IMR-90 (cell line): ENCODE data around the gene ACTBL2. TPM values are rescaled to one million over a fixed set of nuclear protein-coding genes. Genes with fewer than 3 reads are reported as not detected.

Experiments used
- ATAC-seq: fragments of 200-7000 bp; cut with Tn5 transposase; 2 replicates; pipeline ENCODE4 v1.9.1; 2020; ENCODE audit warnings: low read depth, mild to moderate bottlenecking, moderate library complexity
- BruUV-seq: library from RNA; stranded (reverse); fragments of 400-500 nt; replicated peaks from 2 replicates; lab custom pipeline; 2021; lab: Mats Ljungman, UMichigan
- CTCF ChIA-PET: fragments of 300-600 bp; formaldehyde crosslinking; extraction: SDS; loops from one replicate; lab custom pipeline; 2021; ENCODE audit warnings: antibody characterized with exemption; lab: Yijun Ruan, JAX
- POLR2A ChIA-PET: fragments of 300-600 bp; sonication (Branson Sonifier 250); formaldehyde crosslinking; loops from one replicate; lab custom pipeline; 2022; ENCODE audit warnings: antibody characterized with exemption; ENCODE audit not compliant: unreplicated experiment; lab: Charles Lee
- DNase-seq: peaks from one replicate; pipeline ENCODE4 v3.0.0; 2013
- H2AFZ ChIP-seq: replicated peaks from 2 replicates; pipeline ENCODE3; 2013; ENCODE audit warnings: low read length, mild to moderate bottlenecking; ENCODE audit not compliant: poor library complexity
- H2AK5ac ChIP-seq: 2 replicates; pipeline ENCODE4 v1.6.1; 2013; ENCODE audit warnings: low read depth, low read length, inconsistent platforms
- H2AK9ac ChIP-seq: replicated peaks from 2 replicates; pipeline ENCODE3; 2013; ENCODE audit warnings: mild to moderate bottlenecking, low read depth, low read length, moderate library complexity; ENCODE audit not compliant: poor library complexity
- H2BK120ac ChIP-seq: 2 replicates; pipeline ENCODE4 v1.6.1; 2013; ENCODE audit warnings: low read depth, low read length, inconsistent platforms
- H2BK15ac ChIP-seq: 3 replicates; pipeline ENCODE4 v1.6.1; 2013; ENCODE audit warnings: low read depth, low read length, inconsistent platforms
- H2BK20ac ChIP-seq: 2 replicates; pipeline ENCODE4 v1.6.1; 2013; ENCODE audit warnings: low read depth, mild to moderate bottlenecking, inconsistent platforms, low read length, moderate library complexity
- H2BK5ac ChIP-seq: 2 replicates; pipeline ENCODE4 v1.6.1; 2013; ENCODE audit warnings: mild to moderate bottlenecking, low read depth, low read length, inconsistent platforms; ENCODE audit not compliant: poor library complexity, severe bottlenecking
- H3K14ac ChIP-seq: replicated peaks from 2 replicates; pipeline ENCODE4 v1.6.1; 2013; ENCODE audit warnings: low read depth, low read length, inconsistent platforms
- H3K18ac ChIP-seq: 2 replicates; pipeline ENCODE4 v1.6.1; 2013; ENCODE audit warnings: low read depth, low read length, control low read depth
- H3K23ac ChIP-seq: 2 replicates; pipeline ENCODE4 v1.6.1; 2013; ENCODE audit warnings: low read depth, low read length, inconsistent platforms
- H3K27ac ChIP-seq: 2 replicates; pipeline ENCODE4 v1.5.1; 2013; ENCODE audit warnings: mild to moderate bottlenecking, control low read depth, low read length; ENCODE audit not compliant: insufficient read depth
- H3K27me3 ChIP-seq: 2 replicates; pipeline ENCODE4 v1.6.1; 2013; ENCODE audit warnings: low read length; ENCODE audit not compliant: control insufficient read depth, insufficient read depth
- H3K36me3 ChIP-seq: 2 replicates; pipeline ENCODE4 v1.6.1; 2013; ENCODE audit warnings: low read length, mixed read lengths; ENCODE audit not compliant: control insufficient read depth, insufficient read depth
- H3K4ac ChIP-seq: 2 replicates; pipeline ENCODE4 v1.6.1; 2013; ENCODE audit warnings: low read depth, low read length, inconsistent platforms
- H3K4me1 ChIP-seq: 2 replicates; pipeline ENCODE4 v1.6.1; 2013; ENCODE audit warnings: low read length, mixed read lengths; ENCODE audit not compliant: control insufficient read depth, insufficient read depth
- H3K4me2 ChIP-seq: 2 replicates; pipeline ENCODE4 v1.6.1; 2013; ENCODE audit warnings: low read depth, mild to moderate bottlenecking, control low read depth, low read length, moderate library complexity
- H3K4me3 ChIP-seq: 2 replicates; pipeline ENCODE4 v1.5.1; 2013; ENCODE audit warnings: low read depth, mild to moderate bottlenecking, control low read depth, low read length, moderate library complexity; ENCODE audit not compliant: insufficient read depth
- H3K56ac ChIP-seq: 2 replicates; pipeline ENCODE4 v1.6.1; 2013; ENCODE audit warnings: low read length, inconsistent platforms; ENCODE audit not compliant: insufficient read depth; ENCODE audit errors: extremely low read depth
- H3K79me1 ChIP-seq, 2 experiments: 2 replicates each; pipeline ENCODE4 v1.6.1; 2013; ENCODE audit warnings: low read length in 2 of 2, inconsistent platforms in 1 of 2, low read depth in 1 of 2
- H3K9ac ChIP-seq: 2 replicates; pipeline ENCODE4 v1.6.1; 2013; ENCODE audit warnings: low read depth, low read length, control low read depth
- H3K9me1 ChIP-seq: 2 replicates; pipeline ENCODE4 v1.6.1; 2013; ENCODE audit warnings: low read length, inconsistent platforms; ENCODE audit not compliant: insufficient read depth
- H3K9me3 ChIP-seq: 2 replicates; pipeline ENCODE4 v1.6.1; 2013; ENCODE audit warnings: low read length; ENCODE audit not compliant: control insufficient read depth, insufficient read depth
- H4K20me1 ChIP-seq: 2 replicates; pipeline ENCODE4 v1.6.1; 2013; ENCODE audit warnings: low read length, inconsistent platforms; ENCODE audit not compliant: insufficient read depth
- H4K5ac ChIP-seq: 2 replicates; pipeline ENCODE4 v1.6.1; 2013; ENCODE audit warnings: mild to moderate bottlenecking, low read depth, low read length, control low read depth
- H4K8ac ChIP-seq, 2 experiments: 2 replicates each; pipeline ENCODE4 v1.6.1; 2013; ENCODE audit warnings: low read depth in 2 of 2, low read length in 2 of 2, control low read depth in 1 of 2, inconsistent platforms in 1 of 2
- H4K91ac ChIP-seq: 2 replicates; pipeline ENCODE4 v1.6.1; 2013; ENCODE audit warnings: low read depth, low read length, inconsistent platforms; ENCODE audit not compliant: insufficient read depth
- BHLHE40 ChIP-seq: fragments of 150-350 bp; IDR thresholded peaks from 2 replicates; pipeline ENCODE4 v1.6.1; 2016; ENCODE audit warnings: mild to moderate bottlenecking, low read depth, low read length
- CEBPB ChIP-seq: IDR thresholded peaks from 2 replicates; pipeline ENCODE4 v1.6.1; 2012; ENCODE audit warnings: low read depth, low read length, improper control_type of control experiment
- CHD1 ChIP-seq: IDR thresholded peaks from 2 replicates; pipeline ENCODE4 v1.6.1; 2012; ENCODE audit warnings: low read depth, low read length, improper control_type of control experiment
- CTCF ChIP-seq: conservative IDR thresholded peaks from 2 replicates; pipeline ENCODE4 v1.5.1; 2012; ENCODE audit warnings: mild to moderate bottlenecking, low read depth, low read length, improper control_type of control experiment
- ELK1 ChIP-seq: fragments of 150-350 bp; IDR thresholded peaks from 2 replicates; pipeline ENCODE4 v1.6.1; 2016; ENCODE audit warnings: low read depth, mild to moderate bottlenecking, low read length, moderate library complexity, borderline replicate concordance
- FOS ChIP-seq: fragments of 150-350 bp; IDR thresholded peaks from 2 replicates; pipeline ENCODE4 v1.6.1; 2016; ENCODE audit warnings: low read depth, low read length
- MAFK ChIP-seq: IDR thresholded peaks from 2 replicates; pipeline ENCODE4 v1.6.1; 2012; ENCODE audit warnings: low read depth, low read length, improper control_type of control experiment
- MXI1 ChIP-seq: IDR thresholded peaks from 2 replicates; pipeline ENCODE4 v1.6.1; 2012; ENCODE audit warnings: low read depth, mild to moderate bottlenecking, low read length, moderate library complexity, borderline replicate concordance
- NFE2L2 ChIP-seq: fragments of 150-350 bp; IDR thresholded peaks from 2 replicates; pipeline ENCODE4 v1.6.1; 2016; ENCODE audit warnings: low read depth, mild to moderate bottlenecking, low read length
- RAD21 ChIP-seq: IDR thresholded peaks from 2 replicates; pipeline ENCODE4 v1.6.1; 2012; ENCODE audit warnings: low read length, improper control_type of control experiment
- RCOR1 ChIP-seq: IDR thresholded peaks from 2 replicates; pipeline ENCODE4 v1.6.1; 2012; ENCODE audit warnings: mild to moderate bottlenecking, low read length, improper control_type of control experiment; ENCODE audit not compliant: insufficient replicate concordance
- RFX5 ChIP-seq: IDR thresholded peaks from 2 replicates; pipeline ENCODE4 v1.8.0; 2012; ENCODE audit warnings: low read depth, mild to moderate bottlenecking, low read length, moderate library complexity
- SMC3 ChIP-seq: fragments of 150-350 bp; IDR thresholded peaks from 2 replicates; pipeline ENCODE4 v1.6.1; 2016; ENCODE audit warnings: low read depth, mild to moderate bottlenecking, antibody characterized with exemption, low read length, moderate library complexity
- USF2 ChIP-seq: fragments of 150-350 bp; IDR thresholded peaks from 2 replicates; pipeline ENCODE4 v1.6.1; 2017; ENCODE audit warnings: mild to moderate bottlenecking, antibody characterized with exemption, low read length, low read depth
- WGBS, 2 experiments: methylation state at CpG; one replicate each; pipeline versions ENCODE4 v1.1.5 to v1.1.7; 2013; ENCODE audit warnings: missing lambda C conversion rate in 2 of 2; ENCODE audit not compliant: insufficient read length in 1 of 2; ENCODE audit errors: extremely low coverage in 2 of 2; 5-methylcytosine and 5-hydroxymethylcytosine counted together
- dilution Hi-C: fragments of 300-500 bp; cut with HindIII; formaldehyde crosslinking; loops from one replicate; pipeline ENCODE4 v1.14.3; 2018; ENCODE audit warnings: low sequenced_read_pairs; ENCODE audit not compliant: unreplicated experiment
- in situ Hi-C: fragments of 300-500 bp; cut with MboI; formaldehyde crosslinking; loops from 3 replicates; pipeline ENCODE4 v1.14.3; 2019; ENCODE audit warnings: low sequenced_read_pairs, inconsistent platforms, mixed read lengths
- intact Hi-C: fragments of 100-400 bp; cut with micrococcal nuclease; formaldehyde crosslinking; loops from 2 replicates; pipeline ENCODE4 v1.10.0; 2022
- polyA plus RNA-seq, 3 experiments: library from polyadenylated mRNA; depleted of rRNA; stranded (reverse); fragments of >200 nt; gene quantifications; 2 replicates each; pipeline ENCODE4 v1.2.3, GENCODE V29; 2012; ENCODE audit warnings: low replicate concordance in 1 of 3
- total RNA-seq: library from RNA; depleted of rRNA; stranded (reverse); fragments of >200 nt; gene quantifications from 2 replicates; pipeline ENCODE4 v1.2.3, GENCODE V29; 2012

ACTBL2 gene
- total and polyA plus RNA-seq, 2 of the 4 experiments (the other 2 are of a cell fraction): 0.29 to 1.6 TPM

GRCh38 chr5:57435701-57436134 lies 46.9 kb downstream of the ACTBL2 start:
- POLR2A ChIA-PET: interaction anchor here (1.0 kb wide), 1 partner anchor 1024 kb away, joined by 3 read pairs; the partner anchor contains the start of gene PLK2
- peaks cover 28% of the 10 kb centered on the region for H3K4me1 ChIP-seq
- peak; percentile 77 for ATAC-seq

More at GRCh38 chr5:57435701-57436134, 46.9 kb downstream of the ACTBL2 start:
- no TSS peak for BruUV-seq
- 0 out of 4 replicates have a peak, but pooled peaks cover 0 to 6% of the 10 kb centered on the region in 2 experiments for H3K79me1 ChIP-seq
- peak overlapping the region; percentile 90 for H3K23ac ChIP-seq
- TF ChIP-seq RCOR1 (no peak), RAD21 (peak; percentile 3; the same call in 1 of the 2 replicates), ELK1 (no peak), MAFK (no peak), MXI1 (no peak), CTCF (no peak), CEBPB (peak; percentile 50; the same call in 1 of the 2 replicates), BHLHE40 (peak; percentile 95), RFX5 (no peak), FOS (peak; percentile 48; the same call in 1 of the 2 replicates), SMC3 (no peak), USF2 (peak; percentile 73), CHD1 (no peak), NFE2L2 (no peak)
- peak overlapping the region; percentile 91; the same call in 1 of the 2 replicates for H3K27ac ChIP-seq
- peak overlapping the region; percentile 100 for H2BK20ac ChIP-seq
- H4K91ac ChIP-seq: peak overlapping the region; percentile 93
- H3K27me3 ChIP-seq: no peaks in the 10 kb centered on the region
- H3K4me3 ChIP-seq: no peak overlapping the region
- H2BK120ac ChIP-seq: peak overlapping the region; percentile 98
- no peak overlapping the region for H3K9ac ChIP-seq
- no peaks in the 10 kb centered on the region for H3K36me3 ChIP-seq
- DNase-seq: peak; percentile 99
- H3K14ac ChIP-seq: peak overlapping the region; percentile 94; the same call in 1 of the 2 replicates
- peak overlapping the region; percentile 2; the same call in 1 of the 2 replicates for H3K4me2 ChIP-seq
- H3K56ac ChIP-seq: no peak overlapping the region; the same call in 1 of the 2 replicates
- CTCF ChIA-PET: no interaction called here
- H3K9me1 ChIP-seq: peaks cover 15% of the 10 kb centered on the region
- H2BK5ac ChIP-seq: peak overlapping the region; percentile 85
- peak overlapping the region; percentile 99 for H4K5ac ChIP-seq
- no peak overlapping the region for H2AFZ ChIP-seq
- intact Hi-C loops (loop anchor here (5.0 kb wide), 1 partner anchor 53 kb away; no protein-coding TSS in a partner anchor), dilution Hi-C loops (no loop called here), in situ Hi-C loops (no loop called here)
- no peaks in the 10 kb centered on the region for H4K20me1 ChIP-seq
- no peaks in the 10 kb centered on the region; the same call in 1 of the 2 replicates for H3K9me3 ChIP-seq
- no peak overlapping the region for H2AK9ac ChIP-seq
- peak overlapping the region; percentile 99 for H3K18ac ChIP-seq
- peak overlapping the region; percentile 41 to 86 for H4K8ac ChIP-seq
- H2AK5ac ChIP-seq: no peak overlapping the region
- no CpG with 5 or more reads among the region's 2 CpGs for WGBS, 2 experiments
- H2BK15ac ChIP-seq: peak overlapping the region; percentile 89; the same call in 1 of the 3 replicates
- peak overlapping the region; percentile 98 for H3K4ac ChIP-seq
